Measurements from ENCODE around the gene TMPRSS3.
A peak's percentile ranks its signal among the peaks of the same experiment; 100 is the strongest.

TMPRSS3 gene

DNA sequence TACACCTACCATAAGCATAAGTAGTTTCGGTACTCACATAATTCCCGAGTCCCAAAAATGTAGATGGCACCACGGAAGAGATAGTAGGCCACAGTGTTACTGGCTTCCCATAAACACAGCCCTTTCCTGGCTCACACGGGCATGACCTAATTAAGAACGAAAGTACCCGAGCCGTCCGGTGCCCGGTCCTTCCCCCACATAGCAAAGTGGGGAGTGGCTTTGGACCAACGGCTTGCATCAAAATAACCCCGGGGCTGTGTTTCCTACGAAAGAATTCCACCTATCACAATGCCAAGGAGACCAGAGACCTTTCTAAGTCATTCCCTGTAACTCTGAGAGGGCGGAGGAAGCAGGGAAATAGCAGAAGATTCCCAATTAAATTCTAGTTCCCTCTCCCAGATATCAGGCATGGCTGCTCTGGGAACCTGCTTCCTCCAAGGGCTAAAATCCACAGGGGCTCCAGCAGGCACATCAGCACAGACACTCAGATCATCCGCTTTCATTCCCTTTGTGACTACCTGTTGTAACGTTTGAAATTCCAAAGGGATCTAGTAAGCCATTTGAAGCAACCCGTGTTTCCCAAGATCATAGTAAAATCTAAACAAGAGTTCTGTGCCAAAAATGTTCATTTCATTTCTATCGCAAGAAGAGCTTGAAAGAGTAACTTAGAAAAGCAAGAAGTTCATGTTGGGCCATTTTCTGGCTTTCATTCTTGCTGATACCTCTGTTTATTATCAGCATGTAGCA, at the start of gene TMPRSS3:
Gene TMPRSS3, minus strand, starts transcription at position 148 of the 747 bp plus-strand sequence. CDS start 635 bp downstream, outside the sequence.
- no peak for DNase-seq

DNA sequence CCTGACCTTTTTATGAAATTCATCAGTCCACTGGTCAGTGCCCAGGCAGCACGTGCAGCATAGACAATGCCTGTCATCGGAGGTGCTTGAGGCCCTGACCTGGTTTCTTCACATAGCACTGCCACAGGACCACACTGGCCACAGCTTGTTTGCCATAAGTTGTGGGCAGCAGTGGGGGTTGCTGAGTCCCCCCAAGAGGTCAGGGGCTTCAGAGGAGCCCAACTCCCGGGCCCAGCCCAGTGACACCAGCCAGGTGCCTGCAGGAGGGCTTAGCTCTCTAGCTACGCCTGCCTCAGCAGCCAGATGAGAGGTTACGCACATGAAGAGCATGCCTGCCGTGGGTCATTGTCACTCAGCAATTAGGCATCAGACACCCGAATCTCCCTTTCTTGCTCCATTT, 49.5 kb upstream of the TMPRSS3 start:
- no peak for DNase-seq

DNA sequence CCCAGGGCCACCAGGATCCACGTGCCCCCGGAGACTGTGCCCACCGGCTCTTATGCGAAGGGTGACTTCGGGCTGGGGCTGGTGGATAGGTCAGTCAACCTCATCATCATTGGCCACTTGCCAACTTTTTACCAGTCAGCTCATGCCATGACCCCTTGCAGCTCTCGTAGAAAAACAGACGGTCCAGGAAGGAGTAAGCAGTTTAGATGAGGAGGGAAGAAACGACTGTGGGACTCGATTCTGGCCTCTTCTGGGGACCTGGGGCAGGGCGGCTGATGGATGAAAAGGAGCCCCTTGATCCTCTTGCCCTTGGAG, 48.9 kb upstream of the TMPRSS3 start:
- no peak for DNase-seq

DNA sequence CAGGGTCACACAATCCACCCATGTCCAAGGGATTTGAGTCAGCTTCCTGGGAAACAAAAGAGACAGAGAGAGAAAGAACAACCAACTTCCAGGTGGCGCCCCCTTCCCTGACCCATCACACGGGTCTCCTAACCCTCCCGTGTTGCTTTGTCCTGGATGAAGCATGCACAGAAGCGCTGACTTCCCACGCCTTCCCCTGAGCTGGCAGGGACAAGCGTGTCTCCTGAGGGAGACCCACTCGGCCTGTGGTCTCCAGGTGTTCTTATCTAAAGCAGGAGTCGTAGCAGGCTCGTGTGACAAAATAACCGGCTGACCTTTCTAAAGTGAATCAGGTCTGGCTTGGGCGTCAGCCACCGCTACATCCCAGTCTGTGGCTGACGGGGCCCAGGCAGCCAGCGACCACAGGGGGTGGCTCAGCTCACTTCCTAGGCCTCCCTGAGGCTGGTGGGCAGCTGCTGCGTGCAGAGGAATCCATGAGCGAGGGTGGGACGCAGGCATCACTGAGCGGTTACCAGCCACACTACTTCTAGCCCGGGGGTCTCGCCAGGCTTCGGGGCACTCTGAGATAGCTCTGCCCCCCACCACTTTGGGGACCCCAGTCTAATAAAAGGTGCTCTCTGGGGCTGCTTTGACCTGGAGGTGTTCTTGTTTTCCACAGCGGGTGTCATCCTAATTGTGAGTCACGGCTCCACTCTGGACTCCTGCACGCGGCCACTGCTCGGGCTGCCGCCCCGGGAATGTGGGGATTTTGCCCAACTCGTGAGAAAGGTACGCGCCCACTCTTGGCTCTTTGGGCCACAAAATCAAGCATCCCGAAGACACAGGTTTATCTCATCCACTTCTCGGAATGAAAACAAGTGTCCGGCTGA, 48.3 kb upstream of the TMPRSS3 start:
- DNase-seq: no peak

DNA sequence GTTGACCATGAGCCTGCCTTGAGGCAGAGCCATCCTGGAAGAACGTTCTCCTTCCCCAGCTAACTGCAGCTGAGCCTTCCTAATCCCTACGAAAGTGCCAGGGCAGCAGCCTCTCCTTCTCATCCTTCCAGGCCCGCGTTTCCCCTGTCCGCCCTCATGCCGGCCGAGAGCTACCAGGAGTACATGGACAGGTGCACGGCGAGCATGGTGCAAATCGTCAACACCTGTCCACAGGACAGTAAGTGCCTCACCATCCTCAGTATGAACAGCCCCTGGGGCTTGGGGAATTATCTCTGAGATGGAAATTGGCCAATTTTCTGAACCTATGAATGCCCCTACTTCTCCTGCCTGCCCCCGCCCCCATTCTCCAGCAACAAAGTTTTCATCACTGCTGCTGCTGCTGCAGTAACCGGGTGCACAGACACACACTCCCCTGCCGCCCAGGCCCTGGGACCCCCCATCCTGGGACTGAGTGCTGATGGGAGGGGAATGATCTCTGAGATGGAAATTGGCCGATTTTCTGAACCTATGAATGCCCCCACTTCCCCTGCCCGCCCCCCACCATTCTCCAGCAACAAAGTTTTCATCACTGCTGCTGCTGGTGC, 47.4 kb upstream of the TMPRSS3 start:
- no peak for DNase-seq

DNA sequence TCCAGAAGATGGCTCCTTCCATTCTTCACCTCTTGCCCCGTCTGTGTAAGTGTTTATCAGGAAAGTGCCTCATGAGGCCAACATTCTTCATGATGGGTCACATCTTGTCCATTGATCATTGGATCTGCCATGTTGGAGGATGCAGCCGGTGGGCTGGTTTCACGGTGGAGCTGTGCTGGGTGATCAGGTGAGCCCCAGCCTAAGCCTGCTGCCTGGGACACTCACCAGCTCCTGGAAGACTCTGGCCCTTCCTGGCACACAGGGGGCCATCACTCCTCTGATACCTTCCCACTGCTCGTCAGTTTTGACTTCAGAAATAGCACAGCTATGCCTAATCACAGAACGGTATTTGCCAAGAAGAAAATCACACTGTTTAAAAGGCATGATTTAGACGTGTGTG, 46.1 kb upstream of the TMPRSS3 start:
- no peak for DNase-seq

DNA sequence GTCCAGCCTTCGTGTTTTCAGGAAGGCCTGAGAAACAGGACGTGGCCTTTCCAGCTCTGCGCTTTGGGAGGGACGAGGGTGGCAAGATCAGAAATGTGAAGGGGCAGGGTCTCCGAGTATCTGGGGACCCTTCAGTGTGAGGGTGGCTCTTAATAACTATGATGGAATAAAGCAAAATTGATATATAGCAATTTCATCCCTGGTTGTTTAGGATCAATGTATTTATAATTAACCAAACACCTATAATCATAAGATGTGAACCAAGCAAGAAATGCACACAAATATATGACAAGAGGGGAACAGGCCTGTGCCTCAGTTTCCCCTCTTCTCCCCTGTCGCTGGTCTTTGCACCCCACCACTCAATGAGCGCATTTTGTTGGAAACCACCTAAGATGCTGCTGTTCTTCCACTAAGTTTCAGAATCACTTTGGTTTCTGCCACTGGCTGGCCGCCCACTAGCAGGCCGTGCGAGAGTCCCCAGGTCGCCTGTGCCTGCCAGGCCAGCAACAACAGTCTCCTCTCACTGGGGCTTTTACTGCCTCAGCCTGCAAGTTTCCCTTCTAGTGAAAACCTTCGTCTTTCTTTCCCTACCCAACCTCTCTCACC, 44.4 kb upstream of the TMPRSS3 start:
- DNase-seq: peak; percentile 33

DNA sequence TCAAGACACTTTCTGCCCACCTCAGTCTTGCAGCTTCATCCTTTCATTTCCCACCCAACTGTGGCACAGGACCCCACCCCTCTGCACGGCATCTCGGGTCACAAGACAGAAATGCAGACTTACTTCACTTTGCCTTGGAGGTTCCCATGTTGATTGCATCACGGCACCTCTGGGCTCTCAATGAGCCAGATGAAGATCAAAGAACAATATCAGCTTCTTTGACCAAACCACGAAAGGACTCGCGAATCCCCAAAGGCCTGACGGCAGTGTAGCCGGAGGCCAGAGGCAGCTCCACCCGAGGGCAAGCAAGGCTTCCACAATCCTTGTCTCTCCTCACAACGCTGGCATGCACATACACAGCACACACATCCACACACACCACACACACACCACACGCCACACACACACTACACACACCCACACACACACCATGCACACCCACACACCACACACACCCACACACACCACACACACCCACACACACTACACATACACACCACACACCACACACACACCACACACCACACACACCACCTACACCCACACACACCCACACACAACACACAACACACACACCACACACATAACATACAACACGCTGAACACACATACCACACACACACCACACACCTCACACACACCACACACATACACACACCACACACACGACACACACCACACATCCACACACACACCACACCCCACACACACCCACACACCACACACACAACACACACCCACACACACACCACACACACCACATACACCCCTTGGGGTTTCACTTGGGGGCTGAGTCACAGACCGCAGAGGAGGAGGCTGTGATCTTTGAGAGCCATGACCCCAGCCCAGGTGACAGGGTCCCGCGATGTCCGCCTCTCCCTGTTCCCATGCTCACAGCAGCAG, 43.7 kb upstream of the TMPRSS3 start:
- peak; percentile 29 for DNase-seq

DNA sequence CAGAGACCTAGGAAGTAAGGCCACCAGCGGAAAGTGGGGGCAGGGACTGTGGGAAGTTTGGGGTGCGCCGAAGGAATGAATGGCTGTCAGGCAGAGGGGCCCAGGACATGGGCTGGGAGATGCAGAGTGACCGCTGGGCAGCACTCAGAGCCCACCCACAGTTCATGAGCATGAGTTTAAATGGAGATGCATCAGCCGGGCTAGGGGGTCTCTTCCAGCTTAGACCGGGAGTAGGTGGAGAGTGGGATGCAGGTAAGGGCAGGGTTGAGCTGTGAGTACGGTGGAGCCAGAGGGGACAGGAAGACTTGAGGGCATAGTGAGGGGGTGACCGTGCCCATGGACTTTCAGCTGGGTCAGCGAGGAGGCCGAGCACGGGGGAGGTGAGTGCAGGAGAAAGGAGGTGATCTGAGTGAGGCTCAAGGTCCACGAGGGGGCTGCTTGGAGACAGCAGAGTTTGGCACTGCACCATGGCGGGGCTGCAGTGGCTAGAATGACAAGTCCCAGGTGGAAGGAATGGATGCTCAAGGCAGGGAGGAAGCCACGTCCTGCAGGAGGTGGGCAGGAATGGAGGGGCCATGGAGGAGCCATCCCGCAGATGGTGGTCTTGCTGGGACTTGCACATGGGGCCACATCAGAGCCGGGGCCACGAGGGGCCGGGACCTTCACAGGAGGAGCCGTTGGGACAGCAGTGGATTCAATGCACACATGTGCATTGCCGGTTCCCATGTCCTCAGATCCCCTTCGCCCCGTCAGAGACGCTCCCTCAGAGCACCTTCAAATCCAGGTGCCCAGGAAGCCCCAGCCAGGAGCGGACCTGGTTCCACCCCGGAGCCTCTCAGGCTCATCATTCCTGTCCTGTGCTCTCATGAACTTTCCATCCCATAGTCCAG, 42.7 kb upstream of the TMPRSS3 start:
- no peak for DNase-seq

DNA sequence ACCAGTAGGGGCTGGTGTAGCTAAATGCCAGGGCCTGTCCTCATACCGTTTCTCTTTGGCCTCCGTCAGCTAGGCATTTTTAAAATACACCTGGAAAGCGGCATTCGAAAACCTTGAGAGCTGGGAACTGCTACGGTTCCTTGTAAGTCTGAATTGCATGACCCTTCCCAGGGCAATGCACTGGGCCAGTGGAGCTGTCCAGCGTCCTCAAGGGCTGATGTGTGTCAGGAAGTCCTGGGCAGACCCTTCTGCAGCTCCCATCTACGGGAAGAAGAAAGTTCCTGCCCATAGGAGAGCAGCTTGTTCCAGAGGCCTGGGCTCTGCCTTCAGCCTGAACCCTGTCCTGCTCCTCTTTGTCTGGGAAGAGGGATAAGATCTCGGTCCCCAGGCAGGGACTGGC, 41.9 kb upstream of the TMPRSS3 start:
- no peak for DNase-seq

DNA sequence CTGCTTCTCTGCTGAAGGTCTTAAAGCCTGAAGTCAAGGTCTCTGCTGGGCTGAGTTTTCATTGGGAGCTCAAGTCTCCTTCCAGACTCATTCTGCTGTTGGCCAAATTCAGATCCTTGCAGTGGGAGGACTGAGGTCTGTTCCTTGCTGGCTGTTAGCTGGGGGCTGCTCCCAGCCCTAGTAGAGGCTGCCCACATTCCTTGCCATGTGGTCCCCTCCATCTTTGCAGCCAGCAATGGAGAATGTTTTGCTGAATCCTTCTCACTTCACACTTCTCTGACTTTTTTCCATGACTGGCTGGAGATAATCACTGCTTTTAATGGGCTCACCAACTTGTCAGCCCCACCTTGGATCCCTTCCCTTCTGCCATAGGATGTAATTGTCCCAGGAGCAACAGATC, 41.1 kb upstream of the TMPRSS3 start:
- no peak for DNase-seq

DNA sequence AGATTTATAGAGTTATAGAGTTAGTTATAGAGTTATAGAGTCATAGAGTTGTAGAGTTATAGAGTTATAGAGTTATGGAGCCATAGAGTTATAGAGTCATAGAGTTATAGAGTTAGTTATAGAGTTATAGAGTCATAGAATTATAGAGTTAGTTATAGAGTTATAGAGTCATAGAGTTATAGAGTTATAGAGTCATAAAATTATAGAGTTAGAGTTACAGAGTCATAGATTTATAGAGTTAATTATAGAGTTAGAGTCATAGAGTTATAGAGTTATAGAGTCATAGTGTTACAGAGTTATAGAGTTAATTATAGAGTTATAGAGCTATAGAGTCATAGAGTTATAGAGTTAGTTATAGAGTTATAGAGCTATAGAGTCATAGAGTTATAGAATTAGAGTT, 40.0 kb upstream of the TMPRSS3 start:
- DNase-seq: no peak

DNA sequence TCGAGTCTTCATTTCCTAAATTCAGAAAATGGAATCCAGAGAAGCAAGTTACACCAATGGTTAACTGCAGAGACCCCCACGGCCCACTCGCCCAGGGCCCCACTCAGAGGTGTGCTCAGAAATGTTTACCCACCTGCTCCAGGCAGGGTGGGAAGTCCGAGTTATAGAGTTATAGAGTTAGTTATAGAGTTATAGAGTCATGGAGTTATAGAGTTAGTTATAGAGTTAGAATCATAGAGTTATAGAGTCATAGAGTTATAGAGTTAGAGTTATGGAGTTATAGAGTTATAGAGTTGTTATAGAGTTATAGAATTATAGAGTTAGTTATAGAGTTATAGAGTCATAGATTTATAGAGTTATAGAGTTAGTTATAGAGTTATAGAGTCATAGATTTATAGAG, 39.5 kb upstream of the TMPRSS3 start:
- no peak for DNase-seq

DNA sequence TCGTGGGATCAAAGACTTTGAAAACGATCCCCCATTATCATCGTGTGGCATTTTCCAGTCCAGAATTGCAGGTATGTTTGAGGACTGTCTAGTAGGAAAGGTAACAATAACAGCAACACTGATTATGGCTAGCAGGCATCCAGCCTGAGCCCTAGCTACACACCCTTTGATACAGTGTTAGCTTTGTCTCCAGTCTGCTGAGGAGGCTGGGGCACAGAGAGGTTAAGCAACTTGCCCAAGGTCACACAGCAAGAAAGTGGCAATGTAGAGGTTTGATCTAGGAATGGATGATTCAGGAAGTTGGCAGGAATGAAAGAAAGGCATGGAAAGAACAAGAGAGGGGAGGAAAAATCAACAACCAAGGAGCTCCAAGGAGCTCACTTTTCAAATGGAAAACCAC, 39.0 kb upstream of the TMPRSS3 start:
- DNase-seq: no peak

DNA sequence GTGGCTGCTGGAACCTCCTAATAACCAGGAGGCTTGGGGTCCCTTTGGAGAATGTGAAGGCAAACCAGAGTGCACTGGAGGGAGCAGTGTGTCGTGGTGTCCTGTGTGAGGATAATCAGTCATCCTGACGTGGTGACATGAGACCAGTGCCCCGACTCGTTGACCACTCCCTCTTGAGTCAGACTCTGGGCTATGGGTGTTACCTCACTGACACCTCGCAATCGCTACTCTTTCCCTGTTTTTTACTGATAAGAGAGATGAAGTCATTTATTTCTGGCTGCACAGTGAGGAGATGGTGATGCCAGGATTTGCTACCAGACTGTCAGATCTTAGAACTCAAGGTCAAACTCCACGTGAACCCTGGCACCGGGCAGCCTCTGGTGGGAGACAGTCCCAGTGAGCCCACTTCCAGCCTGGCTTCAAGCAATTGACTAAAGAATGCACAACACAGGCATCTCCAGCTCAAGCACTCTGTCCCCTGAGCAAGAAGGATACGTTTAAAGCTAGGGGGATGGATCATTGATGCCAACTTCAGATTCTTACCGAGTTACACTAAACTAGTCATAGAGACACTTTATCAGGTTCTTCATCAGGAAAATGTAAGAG, 38.2 kb upstream of the TMPRSS3 start:
- DNase-seq: no peak

DNA sequence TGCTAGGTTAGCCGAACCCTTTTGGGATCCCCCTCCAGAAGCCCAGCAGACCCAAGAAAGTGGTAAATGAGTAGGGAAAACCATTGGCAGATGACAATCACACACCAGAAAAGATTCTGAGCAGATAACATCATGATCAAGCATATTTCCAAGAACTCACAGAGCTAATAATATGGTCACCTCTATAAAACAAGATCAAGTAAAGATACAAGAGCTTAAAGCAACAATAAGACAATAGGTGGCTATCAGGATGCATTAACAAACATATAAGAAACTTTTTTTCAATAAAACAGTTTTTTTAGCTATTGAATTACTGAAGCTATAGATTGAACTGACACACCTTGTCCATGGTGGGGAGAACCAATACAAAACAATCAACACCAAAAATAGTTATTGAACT, 36.8 kb upstream of the TMPRSS3 start:
- no peak for DNase-seq

DNA sequence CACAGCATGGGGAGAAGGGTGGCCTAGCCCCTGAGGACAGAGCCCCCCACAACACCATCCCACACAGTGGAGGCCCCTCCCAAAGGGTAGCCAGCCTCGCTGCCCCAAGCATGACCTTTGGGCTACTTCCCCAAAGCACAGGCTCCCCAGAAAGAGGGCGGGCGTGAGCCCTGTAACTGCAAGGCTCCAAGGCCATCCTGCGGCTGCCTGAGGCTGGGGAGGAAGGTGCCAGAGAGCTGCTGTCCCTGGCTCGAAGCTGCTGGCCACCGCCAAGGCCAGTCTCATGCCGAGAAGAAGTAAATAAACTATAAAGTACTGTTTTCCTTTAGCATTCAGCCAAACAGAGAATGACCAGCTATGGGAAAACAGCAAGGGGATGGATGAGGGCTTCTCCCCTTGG, 35.3 kb upstream of the TMPRSS3 start:
- no peak for DNase-seq

DNA sequence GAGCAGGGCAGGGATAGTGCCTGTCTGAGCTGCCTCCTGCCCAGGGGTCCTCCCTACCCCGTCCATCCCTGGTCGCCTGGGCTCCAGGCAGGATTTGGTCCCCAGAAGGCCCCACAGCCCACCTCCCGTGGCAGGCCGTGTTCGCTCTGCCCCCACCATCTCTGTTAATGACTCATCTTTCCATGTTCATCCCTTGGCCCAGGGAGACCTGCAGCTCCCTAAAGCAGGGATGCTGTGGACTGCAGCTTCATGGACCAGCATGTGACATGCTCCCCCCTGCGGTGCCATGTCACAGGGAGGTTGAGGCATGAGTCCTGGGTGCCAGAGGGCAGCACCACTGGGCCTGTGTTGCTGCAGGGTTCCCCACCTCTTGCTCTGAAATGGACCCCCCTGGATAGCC, 34.7 kb upstream of the TMPRSS3 start:
- DNase-seq: no peak

DNA sequence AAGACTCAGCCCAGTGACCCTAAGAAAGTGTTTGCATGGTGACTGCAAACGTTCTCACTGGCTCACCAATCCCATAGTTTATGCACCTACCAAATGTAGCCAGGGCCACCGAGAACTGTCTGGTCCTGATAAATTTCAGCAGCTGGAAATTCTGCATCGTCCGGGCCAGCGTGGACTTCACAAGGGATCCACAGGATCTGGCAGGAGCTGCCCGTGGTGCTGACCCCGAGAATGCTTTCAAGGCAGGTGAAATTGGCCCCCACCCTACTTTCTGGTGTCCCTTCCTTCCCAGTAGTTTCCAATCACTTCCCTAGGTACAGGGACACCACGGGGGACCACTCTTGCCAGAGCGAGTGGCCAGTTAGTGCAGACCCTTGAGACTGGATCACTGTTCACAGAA, 34.0 kb upstream of the TMPRSS3 start:
- no peak for DNase-seq

DNA sequence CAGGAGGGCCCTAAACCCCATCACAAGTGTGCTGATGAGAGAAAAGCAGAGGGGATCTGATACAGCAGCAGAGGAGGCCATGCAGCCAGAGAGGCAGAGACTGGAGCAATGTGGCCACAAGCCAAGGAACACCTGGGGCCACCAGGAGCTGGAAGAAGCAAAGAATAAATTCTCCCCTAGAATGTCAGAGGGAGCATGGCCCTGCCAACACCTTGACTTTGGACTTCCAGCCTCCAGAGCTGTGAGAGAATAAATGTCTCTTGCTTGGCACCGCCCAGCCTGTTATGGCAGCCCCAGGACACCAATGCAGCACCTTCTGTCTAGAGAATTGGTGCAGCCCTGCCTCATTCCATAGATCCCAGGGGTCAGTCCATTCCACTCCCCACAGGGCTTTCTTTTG, 33.2 kb upstream of the TMPRSS3 start:
- DNase-seq: no peak

DNA sequence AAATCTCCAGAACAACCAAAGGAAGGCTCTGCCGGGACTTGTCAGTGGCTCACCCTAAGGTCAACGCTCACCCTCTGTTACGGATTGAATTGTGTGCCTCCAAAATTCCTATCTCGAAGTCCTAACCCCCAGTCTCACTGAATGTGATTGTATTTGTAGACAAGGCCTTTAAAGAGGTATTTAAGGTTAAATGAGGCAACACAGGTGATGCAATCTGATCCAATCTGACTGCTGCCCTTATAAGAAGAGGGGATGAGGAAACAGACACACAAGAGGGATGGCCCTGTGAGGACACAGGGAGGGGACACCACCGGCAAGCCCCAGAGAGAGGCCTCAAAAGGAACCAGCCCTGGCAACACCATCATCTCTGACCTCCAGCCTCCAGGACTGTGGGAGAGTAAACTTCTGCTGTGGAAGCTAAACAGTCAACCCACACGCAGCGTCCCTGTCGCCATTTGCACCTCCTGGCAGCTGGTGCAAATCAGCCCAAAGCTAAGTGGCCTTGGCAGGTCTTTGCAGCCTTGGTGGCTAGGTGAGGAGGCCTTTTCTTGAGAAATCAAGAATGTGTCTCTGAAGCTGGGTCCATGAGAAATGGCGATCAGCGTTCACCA, 32.1 kb upstream of the TMPRSS3 start:
- no peak for DNase-seq

Measured in activated CD4-positive, alpha-beta T cell treated with anti-CD3 and anti-CD28 coated beads, Interleukin-10, Interleukin-2, amounts not matched to agents 100 ng/mL and 50 ng/mL, durations not matched to agents 16 hours and 8 hours (primary cell).